Liver (tissue), 9 donors: ENCODE data around the gene PWWP2B. TPM values are rescaled to one million over a fixed set of nuclear protein-coding genes. Genes with fewer than 3 reads are reported as not detected.

ENCODE experiments used
- DNase-seq: peaks from one replicate; pipeline ENCODE4 v3.0.0-alpha.2; 2017; ENCODE audit warnings: low spot score
- H3K27ac ChIP-seq, 2 donors: one replicate each; pipeline ENCODE4 v1.7.0; 2013; ENCODE audit warnings: inconsistent platforms in 2 of 2, low read length in 2 of 2, control low read depth in 1 of 2, low read depth in 1 of 2, mild to moderate bottlenecking in 1 of 2
- H3K27me3 ChIP-seq, 4 donors: one replicate each; pipeline versions ENCODE4 v1.6.1 to v1.7.0; 2013; ENCODE audit warnings: low read length in 3 of 4, inconsistent platforms in 1 of 4, mild to moderate bottlenecking in 1 of 4, moderate library complexity in 1 of 4; ENCODE audit not compliant: control insufficient read depth in 4 of 4, insufficient read depth in 4 of 4
- H3K36me3 ChIP-seq, 4 donors: one replicate each; pipeline versions ENCODE4 v1.6.1 to v1.7.0; 2013; ENCODE audit warnings: low read length in 3 of 4, mild to moderate bottlenecking in 3 of 4, low read depth in 1 of 4, moderate library complexity in 1 of 4; ENCODE audit not compliant: control insufficient read depth in 4 of 4, insufficient read depth in 3 of 4
- H3K4me1 ChIP-seq, 4 donors: one replicate each; pipeline versions ENCODE4 v1.6.1 to v1.7.0; 2013; ENCODE audit warnings: low read length in 3 of 4, mild to moderate bottlenecking in 3 of 4, moderate library complexity in 1 of 4; ENCODE audit not compliant: control insufficient read depth in 4 of 4, insufficient read depth in 4 of 4
- H3K4me3 ChIP-seq, 3 donors: one replicate each; pipeline versions ENCODE4 v1.6.1 to v1.7.0; 2013; ENCODE audit warnings: low read length in 3 of 3, control low read depth in 1 of 3, low read depth in 1 of 3, mild to moderate bottlenecking in 1 of 3
- H3K9ac ChIP-seq, 2 donors: one replicate each; pipeline ENCODE4 v1.7.0; 2013; ENCODE audit warnings: low read length in 2 of 2, mild to moderate bottlenecking in 2 of 2, moderate library complexity in 2 of 2, control low read depth in 1 of 2, low read depth in 1 of 2
- H3K9me3 ChIP-seq, 4 donors: one replicate each; pipeline versions ENCODE4 v1.6.1 to v1.7.0; 2013; ENCODE audit warnings: low read length in 3 of 4; ENCODE audit not compliant: control insufficient read depth in 4 of 4
- CTCF ChIP-seq: fragments of 150-350 bp; IDR thresholded peaks from 2 replicates; pipeline ENCODE4 v1.5.1; 2017; ENCODE audit warnings: improper control_type of control experiment, low read depth, low read length; ENCODE audit not compliant: missing input control
- EGR1 ChIP-seq, 2 donors: IDR thresholded peaks; 2 replicates each; pipeline ENCODE4 v1.6.1; 2016 to 2018; ENCODE audit warnings: antibody characterized with exemption in 2 of 2, low read depth in 2 of 2
- FOXA1 ChIP-seq: IDR thresholded peaks from 2 replicates; pipeline ENCODE4 v1.6.1; 2016; ENCODE audit warnings: antibody characterized with exemption
- FOXA2 ChIP-seq: IDR thresholded peaks from 2 replicates; pipeline ENCODE4 v1.6.1; 2016; ENCODE audit warnings: antibody characterized with exemption
- GABPA ChIP-seq, 2 donors: IDR thresholded peaks in 1 of 2; conservative IDR thresholded peaks in 1 of 2; 2 replicates each; pipeline ENCODE4 v1.6.1; 2016; ENCODE audit warnings: antibody characterized with exemption in 2 of 2, mild to moderate bottlenecking in 1 of 2, moderate library complexity in 1 of 2
- HNF4A ChIP-seq, 2 donors: conservative IDR thresholded peaks; 2 replicates each; pipeline ENCODE4 v1.6.1; 2016; ENCODE audit warnings: antibody characterized with exemption in 2 of 2, mild to moderate bottlenecking in 2 of 2
- HNF4G ChIP-seq: IDR thresholded peaks from 2 replicates; pipeline ENCODE4 v1.6.1; 2016; ENCODE audit warnings: antibody characterized with exemption
- MAX ChIP-seq: IDR thresholded peaks from 2 replicates; pipeline ENCODE4 v1.6.1; 2016; ENCODE audit warnings: antibody characterized with exemption
- NR2F2 ChIP-seq: IDR thresholded peaks from 2 replicates; pipeline ENCODE4 v1.6.1; 2016; ENCODE audit warnings: antibody characterized with exemption
- RAD21 ChIP-seq, 2 donors: IDR thresholded peaks; 2 replicates each; pipeline ENCODE4 v1.6.1; 2016; ENCODE audit warnings: antibody characterized with exemption in 2 of 2, mild to moderate bottlenecking in 2 of 2
- REST ChIP-seq: IDR thresholded peaks from 2 replicates; pipeline ENCODE4 v1.6.1; 2016; ENCODE audit warnings: antibody characterized with exemption, mild to moderate bottlenecking
- RXRA ChIP-seq, 2 donors: IDR thresholded peaks; 2 replicates each; pipeline ENCODE4 v1.6.1; 2017 to 2018; ENCODE audit warnings: antibody characterized with exemption in 2 of 2, mild to moderate bottlenecking in 1 of 2
- SP1 ChIP-seq: IDR thresholded peaks from 2 replicates; pipeline ENCODE4 v1.6.1; 2018; ENCODE audit warnings: antibody characterized with exemption, mild to moderate bottlenecking
- TAF1 ChIP-seq: conservative IDR thresholded peaks from 2 replicates; pipeline ENCODE4 v1.6.1; 2016; ENCODE audit warnings: antibody characterized with exemption, mild to moderate bottlenecking
- WGBS: extraction: QIAGEN DNeasy Blood & Tissue Kit; methylation state at CpG from one replicate; pipeline ENCODE4 v1.1.7; 2013; 5-methylcytosine and 5-hydroxymethylcytosine counted together
- polyA plus RNA-seq, 2 donors: library from polyadenylated mRNA; stranded (reverse) in 1 of 2; unstranded in 1 of 2; fragments of 200-250 nt in 1 of 2; fragments of >200 nt in 1 of 2; fragmentation: Nextera tagmentation in 1 of 2; extraction: Ambion mirVana in 1 of 2; gene quantifications; one replicate each; pipeline versions ENCODE4 v1.2.1 to v1.2.3, GENCODE V29; 2013 to 2015
- total RNA-seq, 2 donors: library from RNA; depleted of rRNA; stranded (reverse); fragments of >200 nt; gene quantifications; one replicate each; pipeline ENCODE4 v1.2.3, GENCODE V29; 2014
- donor health status: healthy.
- donor health status: healthy.
- donor health status: healthy.
- donor health status: healthy.
- donor health status: healthy.

Gene PWWP2B
- total and polyA plus RNA-seq, 4 donors, result 0.75 to 4.2 (median 3.6) TPM

GRCh38 chr10:132425757-132426155 is 28.8 kb downstream of the PWWP2B start:
- DNase-seq, result no peak
- TF ChIP-seq HNF4A (conservative IDR thresholded peaks at IDR 0.05) (no peak), EGR1 (IDR thresholded peaks at IDR 0.05; ENCODE audit: low read depth in 2 of 2) (no peak), FOXA1 (no peak), MAX (no peak), TAF1 (no peak), RXRA (IDR thresholded peaks at IDR 0.05) (no peak), NR2F2 (no peak), SP1 (no peak), FOXA2 (no peak)
- Histone ChIP-seq H3K4me1 (peaks cover 0 to 11% (median 4%) of the 10 kb centered on the region in 4 donors), H3K27me3 (no peaks in the 10 kb centered on the region), H3K27ac (no peak overlapping the region), H3K9ac (no peak overlapping the region), H3K36me3 (no peaks in the 10 kb centered on the region), H3K9me3 (no peaks in the 10 kb centered on the region), H3K4me3 (no peak overlapping the region)
- 95% methylated on average over 9 of the region's 9 CpGs for WGBS

GRCh38 chr10:132427006-132427771 is 30.2 kb downstream of the PWWP2B start:
- WGBS, result 90% methylated on average over 10 of the region's 10 CpGs

GRCh38 chr10:132427939-132428367 is 31.0 kb downstream of the PWWP2B start:
- Histone ChIP-seq H3K9ac (no peak overlapping the region), H3K27me3 (no peaks in the 10 kb centered on the region), H3K4me1 (no peaks in the 10 kb centered on the region), H3K4me3 (no peak overlapping the region), H3K36me3 (no peaks in the 10 kb centered on the region), H3K27ac (no peak overlapping the region), H3K9me3 (no peaks in the 10 kb centered on the region)
- 94% methylated on average over 2 of the region's 2 CpGs for WGBS
- DNase-seq, result no peak
- TF ChIP-seq CTCF (no peak), HNF4G (no peak), MAX (no peak), HNF4A (conservative IDR thresholded peaks at IDR 0.05) (no peak), FOXA2 (no peak), REST (no peak), FOXA1 (no peak), RXRA (IDR thresholded peaks at IDR 0.05) (no peak), EGR1 (IDR thresholded peaks at IDR 0.05; ENCODE audit: low read depth in 2 of 2) (no peak), RAD21 (IDR thresholded peaks at IDR 0.05) (no peak), TAF1 (no peak), SP1 (no peak)

More at GRCh38 chr10:132427006-132427771, 30.2 kb downstream of the PWWP2B start:
- no peaks in the 10 kb centered on the region for H3K36me3 ChIP-seq
- no peak overlapping the region for H3K27ac ChIP-seq
- H3K27me3 ChIP-seq, result no peaks in the 10 kb centered on the region
- no peak overlapping the region for H3K4me3 ChIP-seq
- peaks cover 0 to 1% (median 0%) of the 10 kb centered on the region in 4 donors for H3K4me1 ChIP-seq
- no peak overlapping the region for H3K9ac ChIP-seq
- no peak for TF ChIP-seq GABPA (IDR thresholded peaks at IDR 0.05 in 1 of 2, conservative IDR thresholded peaks at IDR 0.05 in 1 of 2)
- no peak for TF ChIP-seq RAD21 (IDR thresholded peaks at IDR 0.05)
- no peak for TF ChIP-seq HNF4A (conservative IDR thresholded peaks at IDR 0.05)
- no peak for TF ChIP-seq HNF4G
- DNase-seq, result no peak
- H3K9me3 ChIP-seq, result no peaks in the 10 kb centered on the region
